ENCODE measurements around the gene C2orf76. TPM values are rescaled to one million over a fixed set of nuclear protein-coding genes. Genes with fewer than 3 reads are reported as not detected.

The C2orf76 gene
- polyA plus RNA-seq, 2 of the 4 experiments (the other 2 are of a cell fraction) = 16.6 to 34.3 TPM

- no peak overlapping the region for H3K4me3 ChIP-seq
- no peak for FAIRE-seq
- POLR2A ChIA-PET = interaction anchor here (0.6 to 2.1 kb wide), 2 partner anchors 12 to 30 kb away, joined by 3 to 8 read pairs; partner anchors contain the start of gene STEAP3
- peak overlapping the region; percentile 84 to 93 for H3K27ac ChIP-seq
- peaks cover 56% of the 10 kb centered on the region for H3K4me1 ChIP-seq
- H3K9me3 ChIP-seq = no peaks in the 10 kb centered on the region
- H3K4me2 ChIP-seq = peak overlapping the region; percentile 71
- WGBS (ENCODE audit: missing lambda C conversion rate) = 7% methylated on average over 2 of the region's 2 CpGs
- CTCF ChIA-PET = interaction anchor here (0.6 to 5.7 kb wide), 6 partner anchors 12 to 216 kb away, joined by 3 to 38 read pairs (median 3); no protein-coding TSS in a partner anchor
- DNase-seq (ENCODE audit: low read depth in 1 of 2, low spot score in 1 of 2) = no peak
- ATAC-seq = peak; percentile 45 to 46; a peak in 5 of 6 replicates
- no peak for TF ChIP-seq RCOR1 (IDR thresholded peaks at IDR 0.05; ENCODE audit: low read depth, low read length)
- TF ChIP-seq RNF2 (IDR thresholded peaks at IDR 0.05; ENCODE audit: borderline replicate concordance, low read depth) = no peak
- TF ChIP-seq FOSL2 (IDR thresholded peaks at IDR 0.05) = 0 out of 2 replicates have a peak, but pooled peaks have one; percentile 0
- TF ChIP-seq FOSL2 (CRISPR knock-in tag; IDR thresholded peaks at IDR 0.05) = no peak; the same call in 1 of the 2 replicates
- peak; percentile 12; the same call in 1 of the 2 replicates for TF ChIP-seq JUNB (IDR thresholded peaks at IDR 0.05)
Observed at GRCh38 chr2:119253114-119253702, 113.4 kb downstream of the C2orf76 start.

Other genes starting within 250 kb of the C2orf76 start
- gene C1QL2, start 208.1 kb downstream of the C2orf76 start, polyA plus RNA-seq (2011; rRNA removed) = not detected in 2 replicates
- gene C1QL2, start 208.1 kb downstream of the C2orf76 start, polyA plus RNA-seq (2017; fragmentation: RNase III; extraction: RNeasy Plus Mini Kit Qiagen cat#74134 plus additional on column Dnase treatment) = not detected in 3 replicates
- 23.5 and 31.4 TPM in 2 replicates for gene STEAP3, start 143.0 kb downstream of the C2orf76 start, polyA plus RNA-seq (2011; rRNA removed)
- 28.8 to 30.8 TPM (median 30.2 TPM) in 3 replicates for gene STEAP3, start 143.0 kb downstream of the C2orf76 start, polyA plus RNA-seq (2017; fragmentation: RNase III; extraction: RNeasy Plus Mini Kit Qiagen cat#74134 plus additional on column Dnase treatment)
- gene DBI, start 143 bp upstream of the C2orf76 start, polyA plus RNA-seq (2011; rRNA removed) = 260 and 339 TPM in 2 replicates
- gene DBI, start 143 bp upstream of the C2orf76 start, polyA plus RNA-seq (2017; fragmentation: RNase III; extraction: RNeasy Plus Mini Kit Qiagen cat#74134 plus additional on column Dnase treatment) = 641 to 829 TPM (median 823 TPM) in 3 replicates
- gene TMEM37, start 65.0 kb upstream of the C2orf76 start, polyA plus RNA-seq (2011; rRNA removed) = 7.5 and 10.8 TPM in 2 replicates
- gene TMEM37, start 65.0 kb upstream of the C2orf76 start, polyA plus RNA-seq (2017; fragmentation: RNase III; extraction: RNeasy Plus Mini Kit Qiagen cat#74134 plus additional on column Dnase treatment) = 3.3 to 5.1 TPM (median 4.7 TPM) in 3 replicates
- not detected in 2 replicates for gene SCTR, start 157.6 kb upstream of the C2orf76 start, polyA plus RNA-seq (2011; rRNA removed)
- gene SCTR, start 157.6 kb upstream of the C2orf76 start, polyA plus RNA-seq (2017; fragmentation: RNase III; extraction: RNeasy Plus Mini Kit Qiagen cat#74134 plus additional on column Dnase treatment) = not detected in 3 replicates
- 0.17 and 0.22 TPM in 2 replicates for gene CFAP221, start 177.6 kb upstream of the C2orf76 start, polyA plus RNA-seq (2011; rRNA removed)
- gene CFAP221, start 177.6 kb upstream of the C2orf76 start, polyA plus RNA-seq (2017; fragmentation: RNase III; extraction: RNeasy Plus Mini Kit Qiagen cat#74134 plus additional on column Dnase treatment) = 0.16 to 0.30 TPM (median 0.24 TPM) in 3 replicates

Data from A549 (cell line).